Posterior cingulate gyrus (tissue), 11 donors: ENCODE data around the gene STARD6.
A peak's percentile ranks its signal among the peaks of the same experiment; 100 is the strongest.
"Not testable (repeated sequence)": the region's sequence is repeated elsewhere in the genome, so short reads cannot be mapped to it uniquely, and the experiment has no call there.

Experiments used
- DNase-seq, 10 donors: peaks; one replicate each; pipeline versions ENCODE4 v3.0.0 to v3.0.0-alpha.2; 2020 to 2021; ENCODE audit warnings: mixed read lengths in 3 of 10
- intact Hi-C: fragments of 100-400 bp; cut with DNase I; formaldehyde crosslinking; loops from one replicate; pipeline ENCODE4 v1.15.1; 2023

The STARD6 gene

GRCh38 chr18:54357082-54357659 lies 487 bp downstream of the STARD6 start:
- intact Hi-C loops, result loop anchor here (1.0 to 5.0 kb wide), 2 partner anchors 85 to 133 kb away; partner anchors contain the start of gene MBD2
- peak in 2 of 10 donors; percentile 54 to 75 for DNase-seq

- no peak for DNase-seq
- intact Hi-C loops, result no loop called here
Measured at GRCh38 chr18:54351186-54351585, 6.5 kb downstream of the STARD6 start.

GRCh38 chr18:54338230-54338629 lies 19.4 kb downstream of the STARD6 start:
- intact Hi-C loops, result no loop called here
- DNase-seq, result no peak

DNA sequence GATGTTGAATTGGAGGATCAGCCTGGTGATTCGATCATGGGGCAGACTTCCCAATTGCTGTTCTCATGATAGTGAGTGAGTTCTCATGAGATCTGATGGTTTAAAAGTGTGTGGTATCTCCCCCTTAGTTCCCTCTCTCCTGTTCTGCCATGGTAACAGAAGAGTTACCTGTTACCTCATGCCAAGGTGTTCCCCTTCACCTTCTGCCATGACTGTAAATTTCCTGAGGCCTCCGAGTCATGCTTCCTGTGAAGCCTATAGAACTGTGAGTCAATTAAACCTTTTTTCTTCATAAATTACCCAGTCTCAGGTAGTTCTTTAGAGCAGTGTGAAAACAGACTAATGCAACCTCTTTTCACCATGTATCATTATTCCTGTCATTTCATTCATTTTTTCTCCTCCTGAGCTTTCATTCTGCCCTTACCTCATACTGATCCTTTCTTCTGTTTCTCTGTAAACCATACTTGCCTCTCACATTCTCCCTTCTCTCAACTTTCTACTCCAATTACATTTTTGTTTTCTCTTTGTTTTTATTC lies 22.0 kb downstream of the STARD6 start:
- intact Hi-C loops, result no loop called here

DNA sequence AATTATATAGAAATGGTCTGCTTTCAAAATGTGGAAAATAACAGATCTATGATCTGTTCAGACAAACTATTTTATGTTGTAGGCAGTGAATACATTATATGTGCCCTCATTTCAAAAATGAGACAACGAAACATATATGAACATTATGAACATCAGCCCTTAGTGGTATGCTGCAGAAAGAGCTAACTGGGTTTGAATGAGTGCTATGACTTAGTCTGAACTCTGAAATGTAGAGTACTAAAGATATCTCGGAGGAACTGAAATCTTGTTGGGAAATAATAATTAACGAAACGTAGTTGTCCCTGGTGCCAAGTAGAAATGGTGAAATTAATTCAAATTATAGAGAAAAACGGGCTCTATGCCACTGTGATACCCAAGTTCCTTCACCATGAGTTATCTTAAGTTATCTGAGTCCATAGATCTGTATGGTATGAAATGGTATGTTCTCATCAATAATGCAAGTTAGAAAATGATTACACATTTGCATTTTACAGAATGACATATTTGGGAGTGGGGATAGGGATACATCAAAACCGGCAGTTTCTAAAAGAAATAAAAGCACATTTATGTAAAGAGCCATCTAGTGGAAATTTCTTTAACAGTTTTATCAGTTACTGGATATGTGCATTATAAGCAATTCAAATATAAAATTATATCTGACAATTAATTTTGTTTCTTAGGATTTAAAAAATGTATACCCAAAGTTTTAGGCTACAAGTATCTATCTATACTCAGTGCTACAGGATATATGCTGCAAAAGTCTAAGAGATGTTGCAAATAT lies 26.7 kb downstream of the STARD6 start:
- no peak for DNase-seq
- intact Hi-C loops, result no loop called here

More for the DNA sequence above, 22.0 kb downstream of the STARD6 start:
- no peak for DNase-seq

GRCh38 chr18:54329787-54330186 lies 27.9 kb downstream of the STARD6 start:
- DNase-seq, result no peak
- intact Hi-C loops, result no loop called here

DNA sequence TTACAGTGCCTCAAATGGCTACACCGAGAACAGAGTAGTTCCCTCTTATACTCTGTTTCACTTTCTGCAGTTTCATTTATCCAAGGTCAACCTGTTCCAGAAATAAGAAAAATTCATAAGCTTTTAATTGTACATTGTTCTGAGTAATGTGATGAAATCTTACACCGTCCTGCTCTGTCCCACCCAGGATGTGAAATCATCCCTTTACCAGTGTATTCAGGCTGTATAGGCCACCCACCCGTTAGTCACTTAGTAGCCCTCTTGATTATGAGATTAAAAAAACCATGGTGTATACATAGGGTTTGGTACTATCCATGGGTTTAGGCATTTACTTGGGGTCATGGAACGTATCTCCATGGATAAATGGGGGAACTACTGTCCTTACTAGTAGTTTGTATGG lies 29.8 kb downstream of the STARD6 start:
- no peak for DNase-seq
- intact Hi-C loops, result no loop called here

GRCh38 chr18:54323970-54324369 lies 33.7 kb downstream of the STARD6 start:
- intact Hi-C loops, result no loop called here
- no peak for DNase-seq

DNA sequence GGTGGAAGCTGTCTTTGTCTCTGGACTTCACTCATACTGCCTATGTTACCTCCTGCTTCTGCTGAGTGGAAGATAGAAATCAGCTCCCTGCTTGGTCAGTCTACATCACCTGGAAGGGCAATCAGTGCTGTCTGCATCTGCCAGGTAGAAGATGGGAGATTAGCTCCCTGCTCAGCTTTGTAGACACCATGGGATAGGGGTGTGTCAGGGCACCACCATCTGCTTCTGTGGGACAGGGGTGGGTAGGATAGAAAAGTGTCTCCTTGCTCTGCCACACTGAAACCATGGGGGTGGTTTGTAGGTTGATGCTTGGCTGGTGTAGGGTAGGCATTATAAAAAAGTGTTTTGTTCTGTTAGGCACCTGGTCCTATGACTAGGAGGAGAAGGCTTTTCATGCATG lies 34.1 kb downstream of the STARD6 start:
- no peak for DNase-seq
- intact Hi-C loops, result no loop called here

DNA sequence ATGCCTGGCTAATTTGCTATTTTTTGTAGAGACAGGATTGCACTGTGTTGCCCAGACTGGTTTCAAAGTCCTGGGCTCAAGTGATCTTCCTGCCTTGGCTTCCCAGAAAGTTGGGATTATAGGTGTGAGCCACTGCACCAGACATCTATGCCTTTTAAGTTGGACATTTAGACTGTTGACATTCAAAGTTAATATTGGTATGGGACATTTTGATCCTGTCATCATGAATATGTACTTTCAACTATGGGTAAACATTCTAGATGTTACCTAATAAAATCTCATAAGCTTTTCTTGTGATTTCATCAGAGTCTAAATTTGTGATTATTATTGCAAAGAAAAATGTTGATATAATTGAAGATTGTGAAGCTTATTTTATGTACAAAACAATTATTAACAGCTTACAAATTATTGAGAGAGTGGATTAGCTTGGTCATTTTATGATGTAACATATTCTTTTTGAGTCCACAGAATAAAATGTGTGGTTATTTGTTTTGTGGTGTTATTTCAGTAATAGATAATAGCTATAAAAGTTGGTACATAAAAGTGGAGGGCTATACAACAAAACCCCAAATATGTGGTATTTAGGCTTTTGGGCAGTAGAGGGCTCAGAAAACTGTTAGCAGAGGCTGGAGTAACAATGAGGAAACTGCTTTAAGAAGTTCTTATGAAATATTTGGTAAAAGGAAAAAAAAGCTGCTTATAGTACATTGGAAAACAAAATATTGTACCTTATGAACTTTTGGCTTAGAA lies 41.4 kb downstream of the STARD6 start:
- DNase-seq, result no peak
- intact Hi-C loops, result no loop called here

GRCh38 chr18:54309564-54309963 lies 48.1 kb downstream of the STARD6 start:
- DNase-seq, result peak in 1 of 10 donors; percentile 58
- intact Hi-C loops, result not testable (repeated sequence)

DNA sequence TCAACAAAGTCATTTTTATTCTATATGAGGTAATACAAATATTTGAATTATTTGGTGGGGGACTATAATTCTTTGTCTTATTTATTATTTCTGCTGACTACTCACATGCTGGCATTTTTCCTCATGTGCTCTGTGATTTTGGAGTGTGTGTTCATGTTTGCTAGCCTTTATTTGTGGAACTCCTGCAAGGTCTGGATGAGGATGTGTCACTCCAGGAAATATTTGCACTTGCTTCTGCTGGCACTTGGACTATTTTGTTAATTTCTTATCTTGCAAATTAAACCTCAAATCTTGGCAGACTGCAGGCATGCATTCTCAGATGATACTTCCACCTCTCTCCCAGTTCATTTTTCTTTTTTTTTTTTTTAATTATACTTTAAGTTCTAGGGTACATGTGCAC lies 54.2 kb downstream of the STARD6 start:
- DNase-seq, result no peak
- intact Hi-C loops, result no loop called here

- intact Hi-C loops, DNase-seq: not testable (repeated sequence)
Measured at GRCh38 chr18:54298991-54299390, 58.7 kb downstream of the STARD6 start.

GRCh38 chr18:54296062-54296461 lies 61.6 kb downstream of the STARD6 start:
- intact Hi-C loops, result no loop called here

DNA sequence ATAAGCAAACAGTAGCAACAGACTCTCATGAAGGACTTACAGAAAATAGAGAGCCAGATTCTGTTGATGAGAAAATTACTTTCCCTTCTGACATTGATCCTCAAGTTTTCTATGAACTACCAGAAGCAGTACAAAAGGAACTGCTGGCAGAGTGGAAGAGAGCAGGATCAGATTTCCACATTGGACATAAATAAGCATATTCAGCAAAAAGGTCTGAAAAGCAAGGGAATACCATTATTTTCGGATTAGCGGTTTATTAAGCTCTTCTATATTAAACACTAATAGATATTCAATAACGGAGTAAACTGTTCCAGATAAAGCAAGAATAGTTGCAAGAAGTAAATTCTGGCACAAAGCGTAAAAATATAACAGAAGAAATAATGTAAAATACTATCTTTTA lies 63.4 kb downstream of the STARD6 start:
- no peak for DNase-seq
- intact Hi-C loops, result no loop called here

More at GRCh38 chr18:54296062-54296461, 61.6 kb downstream of the STARD6 start:
- DNase-seq, result no peak

DNA sequence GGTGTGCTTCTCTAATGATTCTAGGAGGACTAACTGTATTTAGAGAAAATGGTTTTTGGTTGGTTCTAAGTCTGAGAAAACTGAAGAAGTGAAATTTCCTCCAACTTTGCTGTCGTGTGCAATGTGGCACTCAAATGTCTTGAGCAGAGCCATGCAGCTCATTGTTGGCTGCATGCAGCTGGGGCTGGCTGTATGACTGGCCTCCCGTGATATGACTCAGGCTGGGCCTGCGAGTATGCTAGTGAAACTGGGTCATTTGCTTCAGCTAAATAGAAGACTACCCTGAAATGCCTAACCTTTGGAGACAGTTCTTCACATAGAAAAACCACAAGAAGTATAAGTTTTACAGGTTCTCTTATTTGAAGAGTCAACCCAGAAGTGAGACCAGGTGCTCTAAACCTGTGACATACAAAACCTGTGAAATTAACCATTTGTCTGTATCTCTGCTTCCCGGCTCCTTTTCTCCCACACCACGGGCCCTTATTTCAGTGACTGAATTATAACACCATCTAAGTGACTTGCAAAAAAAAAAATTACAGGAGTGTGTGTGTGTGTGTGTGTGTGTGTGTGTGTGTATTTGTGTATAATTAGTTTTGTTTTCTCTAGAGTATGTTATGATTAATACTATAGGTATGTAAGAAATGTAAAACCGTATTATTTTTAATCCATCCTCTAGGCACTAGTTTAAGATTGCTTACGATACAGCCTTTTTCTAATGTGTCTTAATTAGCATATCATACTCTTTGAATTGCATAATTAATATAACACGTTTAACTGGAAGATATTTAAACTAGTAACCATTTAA lies 72.5 kb downstream of the STARD6 start:
- DNase-seq, result peak in 6 of 10 donors; percentile 17 to 88 (median 63)
- intact Hi-C loops, result no loop called here

- intact Hi-C loops, result no loop called here
- DNase-seq, result no peak
Measured at GRCh38 chr18:54284535-54284934, 73.1 kb downstream of the STARD6 start.

- no peak for DNase-seq
- intact Hi-C loops, result no loop called here
Measured at GRCh38 chr18:54280220-54280569, 77.5 kb downstream of the STARD6 start.

- intact Hi-C loops, result no loop called here
- DNase-seq, result no peak
Measured at GRCh38 chr18:54279477-54280219, 78.0 kb downstream of the STARD6 start.

GRCh38 chr18:54278615-54279014 lies 79.0 kb downstream of the STARD6 start:
- DNase-seq, result no peak
- intact Hi-C loops, result no loop called here
